Heart left ventricle (tissue), 16 donors: ENCODE data around the gene CCDC192. TPM values are rescaled to one million over a fixed set of nuclear protein-coding genes. Genes with fewer than 3 reads are reported as not detected.

Experiments
- ATAC-seq, 4 donors: fragments of 200-7000 bp; cut with Tn5 transposase; one replicate each; pipeline ENCODE4 v1.9.1; 2020 to 2022; ENCODE audit warnings: moderate library complexity in 4 of 4, mild to moderate bottlenecking in 3 of 4, moderate number of reproducible peaks in 1 of 4
- DNase-seq, 5 donors: peaks; one replicate each; pipeline ENCODE4 v3.0.0-alpha.2; 2020
- H3K27ac ChIP-seq, 12 donors: fragments of 200-600 bp; sonication (generic) in 4 of 12; one replicate each; pipeline versions ENCODE4 v1.5.0 to v1.8.0; 2016 to 2022; ENCODE audit warnings: mild to moderate bottlenecking in 2 of 12
- H3K27me3 ChIP-seq, 9 donors: fragments of 200-600 bp; sonication (generic) in 2 of 9; one replicate each; pipeline versions ENCODE4 v1.5.1 to v1.8.0; 2016 to 2022; ENCODE audit warnings: mild to moderate bottlenecking in 3 of 9
- H3K36me3 ChIP-seq, 9 donors: fragments of 200-600 bp; sonication (generic) in 2 of 9; one replicate each; pipeline versions ENCODE4 v1.5.0 to v1.8.0; 2018 to 2022; ENCODE audit warnings: mild to moderate bottlenecking in 2 of 9
- H3K4me1 ChIP-seq, 12 donors: fragments of 200-600 bp; sonication (generic) in 4 of 12; one replicate each; pipeline versions ENCODE4 v1.5.0 to v1.8.0; 2016 to 2022; ENCODE audit warnings: mild to moderate bottlenecking in 3 of 12
- H3K4me3 ChIP-seq, 12 donors: fragments of 200-600 bp; sonication (generic) in 4 of 12; one replicate each; pipeline versions ENCODE4 v1.5.0 to v1.8.0; 2017 to 2022; ENCODE audit warnings: mild to moderate bottlenecking in 9 of 12, moderate library complexity in 4 of 12
- H3K9me3 ChIP-seq, 12 donors: fragments of 200-600 bp; sonication (generic) in 4 of 12; one replicate each; pipeline versions ENCODE4 v1.5.0 to v1.8.0; 2016 to 2022; ENCODE audit warnings: mild to moderate bottlenecking in 1 of 12
- POLR2A ChIP-seq, 2 donors: fragments of 450-650 bp; IDR thresholded peaks; one replicate each; pipeline ENCODE4 v1.6.1; 2017; ENCODE audit warnings: antibody characterized with exemption in 2 of 2, mild to moderate bottlenecking in 2 of 2, moderate library complexity in 2 of 2
- WGBS, 4 donors: extraction: QIAGEN DNeasy Blood & Tissue Kit in 2 of 4; methylation state at CpG; one replicate each; pipeline versions ENCODE4 v1.1.5 to v1.1.7; 2013 to 2018; 5-methylcytosine and 5-hydroxymethylcytosine counted together
- intact Hi-C, 10 donors: fragments of 100-400 bp; cut with DNase I; formaldehyde crosslinking; loops; one replicate each; pipeline versions ENCODE4 v1.11.1 to v1.14.2; 2022
- polyA plus RNA-seq, 2 donors: library from polyadenylated mRNA; stranded (reverse); fragments of 200-250 nt; gene quantifications; one replicate each; pipeline ENCODE4 v1.2.3, GENCODE V29; 2013
- total RNA-seq, 9 donors: library from RNA; depleted of rRNA in 2 of 9; stranded (reverse); fragments of >200 nt in 2 of 9; fragmentation: NEBNext Ultra II Directional in 3 of 9; extraction: Animal tissue kit (Norgen Biotek cat#: 25700) in 3 of 9; gene quantifications; one replicate each; pipeline versions ENCODE4 v1.1.0 to v1.2.4, GENCODE V29; 2016 to 2023
- TF ChIP-seq, protein P1 (sequence below), 12 donors: fragments of 200-600 bp; sonication (generic) in 4 of 12; IDR thresholded peaks; one replicate each; pipeline versions ENCODE4 v1.5.0 to v1.8.0; 2018 to 2022; ENCODE audit warnings: antibody characterized with exemption in 12 of 12, mild to moderate bottlenecking in 5 of 12
- donor health status: ischemic (EF 13 %, LVEDD 7.1; RV severe dilation, severe dysfunction).
- donor health status: healthy with polysubstance abuse.
- donor health status: DM: no; HTN: yes; CAD: no.
- donor health status: DM: no; HTN: no; CAD: no.
- donor health status: ischemic (EF 25% LVEDD 6.9; RV normal size, moderate dysfunction).
- donor health status: ischemic (EF 25% LVEDD 5.7; RV mildly dilated, moderate dysfunction).
- donor health status: healthy.
- donor health status: DM: yes; HTN: yes; CAD: no.
- donor health status: ischemic (EF 35%, LVEDD 5.7; RV mildly dilated, moderate dysfunction).
- donor health status: nonischemic (EF 11% LVEDD 7.7; RV severe dilation, severe dysfunction).
- donor health status: DM: yes; HTN: yes; CAD: no.
- donor health status: PGD.
- donor health status: ischemic (EF 29% LVEDD 5.4; RV normal size, mild dysfunction).
- donor health status: nonischemic (EF 23%, LVEDD 6.1; RV moderate dilation, normal function).

The CCDC192 gene
- total and polyA plus RNA-seq, 11 donors, result 0.07 to 1.3 (median 0.42) TPM; not detected in 8

DNA sequence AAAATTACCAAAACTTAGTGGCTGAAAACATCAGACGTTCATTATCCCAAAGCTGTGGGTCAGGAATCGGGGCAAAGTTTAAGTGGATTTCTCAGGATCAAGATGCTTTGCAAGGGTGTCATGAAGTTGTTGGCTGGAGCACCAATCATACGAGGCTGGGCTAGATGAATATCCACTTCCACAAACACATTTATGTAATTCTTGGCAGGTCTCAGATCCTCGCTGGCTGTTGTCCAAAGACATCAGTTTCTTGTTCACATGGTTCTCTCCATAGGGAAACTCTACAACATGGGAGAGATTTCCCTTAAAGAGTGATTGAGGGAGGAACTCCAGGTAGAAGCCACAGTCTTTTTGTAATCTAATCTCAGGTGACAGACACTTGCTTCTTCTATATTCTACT is 20.2 kb upstream of the CCDC192 start:
- Histone ChIP-seq H3K9me3 (no peaks in the 10 kb centered on the region), H3K27ac (no peak overlapping the region), H3K27me3 (no peaks in the 10 kb centered on the region), H3K36me3 (no peaks in the 10 kb centered on the region), H3K4me1 (peaks cover 0 to 13% (median 2%) of the 10 kb centered on the region in 12 donors), H3K4me3 (no peak overlapping the region)
- intact Hi-C loops, result no loop called here
- no peak for ATAC-seq
- TF ChIP-seq, protein P1, sequence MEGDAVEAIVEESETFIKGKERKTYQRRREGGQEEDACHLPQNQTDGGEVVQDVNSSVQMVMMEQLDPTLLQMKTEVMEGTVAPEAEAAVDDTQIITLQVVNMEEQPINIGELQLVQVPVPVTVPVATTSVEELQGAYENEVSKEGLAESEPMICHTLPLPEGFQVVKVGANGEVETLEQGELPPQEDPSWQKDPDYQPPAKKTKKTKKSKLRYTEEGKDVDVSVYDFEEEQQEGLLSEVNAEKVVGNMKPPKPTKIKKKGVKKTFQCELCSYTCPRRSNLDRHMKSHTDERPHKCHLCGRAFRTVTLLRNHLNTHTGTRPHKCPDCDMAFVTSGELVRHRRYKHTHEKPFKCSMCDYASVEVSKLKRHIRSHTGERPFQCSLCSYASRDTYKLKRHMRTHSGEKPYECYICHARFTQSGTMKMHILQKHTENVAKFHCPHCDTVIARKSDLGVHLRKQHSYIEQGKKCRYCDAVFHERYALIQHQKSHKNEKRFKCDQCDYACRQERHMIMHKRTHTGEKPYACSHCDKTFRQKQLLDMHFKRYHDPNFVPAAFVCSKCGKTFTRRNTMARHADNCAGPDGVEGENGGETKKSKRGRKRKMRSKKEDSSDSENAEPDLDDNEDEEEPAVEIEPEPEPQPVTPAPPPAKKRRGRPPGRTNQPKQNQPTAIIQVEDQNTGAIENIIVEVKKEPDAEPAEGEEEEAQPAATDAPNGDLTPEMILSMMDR (IDR thresholded peaks at IDR 0.05), result no peak
- no peak for TF ChIP-seq POLR2A (IDR thresholded peaks at IDR 0.05)
- WGBS, 4 donors, result 50 to 66% (median 53%) methylated on average over 4 of the region's 4 CpGs
- DNase-seq, result no peak

DNA sequence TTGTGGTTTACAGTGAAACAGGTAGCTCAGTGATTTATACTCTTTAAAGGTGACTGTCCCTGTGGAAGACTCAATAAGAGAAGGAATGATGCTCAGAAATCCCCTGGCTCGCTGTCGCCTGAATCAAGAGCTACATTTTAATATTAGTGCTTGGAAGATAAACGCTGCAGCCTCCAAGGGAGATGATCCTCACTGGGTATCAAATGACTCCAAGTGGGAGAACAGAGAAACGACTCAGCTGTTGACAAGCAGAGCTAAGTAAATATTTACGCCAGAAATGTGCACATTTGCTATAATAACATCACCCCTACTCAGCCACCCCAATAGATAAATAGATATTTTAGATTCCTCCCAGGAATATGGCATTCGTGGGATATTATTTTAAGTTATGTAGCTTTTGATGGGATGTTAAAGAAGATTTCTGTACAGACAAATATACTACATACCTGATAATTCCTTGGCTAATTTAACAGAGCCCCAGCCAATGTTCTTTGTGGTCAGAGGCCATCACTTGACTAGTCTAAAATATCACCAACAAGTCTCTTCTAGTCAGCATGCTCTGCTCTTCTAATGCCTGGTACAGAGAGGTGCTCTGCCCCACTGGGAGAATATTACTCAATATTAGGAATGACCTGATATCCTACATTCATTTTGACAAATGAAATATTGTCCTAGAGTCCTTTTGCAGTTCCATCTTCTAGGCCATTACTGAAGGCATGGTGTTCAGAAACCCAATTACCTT is 18.3 kb upstream of the CCDC192 start:
- Histone ChIP-seq H3K4me3 (no peak overlapping the region), H3K36me3 (no peaks in the 10 kb centered on the region), H3K27me3 (no peaks in the 10 kb centered on the region), H3K9me3 (no peaks in the 10 kb centered on the region), H3K27ac (no peak overlapping the region), H3K4me1 (peaks cover 0 to 13% (median 2%) of the 10 kb centered on the region in 12 donors)
- no peak for TF ChIP-seq POLR2A (IDR thresholded peaks at IDR 0.05)
- TF ChIP-seq, protein P1 (IDR thresholded peaks at IDR 0.05), result no peak
- DNase-seq, result no peak
- ATAC-seq, result no peak
- WGBS, 4 donors, result 80 to 88% (median 81%) methylated on average over 6 of the region's 6 CpGs
- intact Hi-C loops, result no loop called here

DNA sequence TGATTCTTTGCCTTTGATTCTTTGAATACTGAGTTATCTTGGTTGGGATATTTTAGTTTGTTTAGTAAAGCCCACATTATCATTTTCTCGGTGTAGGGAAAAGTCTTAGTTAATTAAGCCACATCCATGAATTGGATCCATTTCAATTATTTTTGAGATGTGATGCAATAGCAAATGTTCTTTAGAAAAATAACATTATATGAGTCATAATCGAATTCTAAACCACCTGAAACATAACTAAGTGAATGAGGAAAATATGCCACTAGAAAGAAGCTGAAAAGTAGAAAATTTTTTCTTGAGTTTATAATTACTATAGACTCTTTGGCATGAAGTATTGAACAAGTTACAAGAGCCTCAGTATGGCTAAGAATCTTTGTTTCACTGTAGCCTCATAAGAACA is 17.5 kb upstream of the CCDC192 start:
- DNase-seq, result no peak
- TF ChIP-seq, protein P1 (IDR thresholded peaks at IDR 0.05), result no peak
- no peak for TF ChIP-seq POLR2A (IDR thresholded peaks at IDR 0.05)
- WGBS, 4 donors, result 63 to 76% (median 65%) methylated on average over 2 of the region's 2 CpGs
- peaks cover 0 to 13% (median 2%) of the 10 kb centered on the region in 12 donors for H3K4me1 ChIP-seq
- peak overlapping the region in 3 of 12 donors; percentile 5 to 39 (median 13) for H3K27ac ChIP-seq
- ATAC-seq, result no peak
- no peak overlapping the region for H3K4me3 ChIP-seq
- H3K27me3 ChIP-seq, result no peaks in the 10 kb centered on the region
- intact Hi-C loops, result no loop called here
- no peaks in the 10 kb centered on the region for H3K9me3 ChIP-seq
- no peaks in the 10 kb centered on the region for H3K36me3 ChIP-seq

DNA sequence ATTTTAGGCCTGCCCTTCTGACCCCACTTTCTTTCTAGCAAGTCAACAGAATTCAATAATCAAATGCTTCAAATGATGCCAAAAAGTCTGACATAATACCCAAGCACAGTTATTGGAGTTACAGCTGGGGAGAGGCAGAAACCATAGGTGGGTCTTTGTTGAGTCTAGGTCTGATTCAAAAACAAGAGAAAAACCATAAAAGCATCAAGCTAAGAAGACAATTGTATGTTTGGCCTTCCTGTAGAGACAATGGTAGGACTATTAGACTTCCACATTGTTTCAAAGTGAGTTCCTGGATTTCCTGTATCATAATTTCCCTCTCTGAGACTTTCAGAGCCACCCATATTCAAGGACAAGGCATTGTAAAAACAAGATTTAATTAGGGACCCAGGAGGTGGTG is 16.8 kb upstream of the CCDC192 start:
- Histone ChIP-seq H3K36me3 (no peaks in the 10 kb centered on the region), H3K9me3 (no peaks in the 10 kb centered on the region), H3K4me3 (no peak overlapping the region), H3K27ac (peak overlapping the region in 1 of 12 donors; percentile 13), H3K4me1 (peaks cover 0 to 13% (median 2%) of the 10 kb centered on the region in 12 donors), H3K27me3 (no peaks in the 10 kb centered on the region)
- no peak for TF ChIP-seq POLR2A (IDR thresholded peaks at IDR 0.05)
- TF ChIP-seq, protein P1 (IDR thresholded peaks at IDR 0.05), result no peak
- intact Hi-C loops, result no loop called here
- DNase-seq, result no peak
- peak in 3 of 4 donors; percentile 15 to 57 (median 43) for ATAC-seq
